Measurements from ENCODE around the gene IMPDH1. TPM values are rescaled to one million over a fixed set of nuclear protein-coding genes. Genes with fewer than 3 reads are reported as not detected.

The IMPDH1 gene
- polyA plus RNA-seq, 2 of the 4 experiments (the other 2 are of a cell fraction) = 55.4 to 65.4 TPM

DNA sequence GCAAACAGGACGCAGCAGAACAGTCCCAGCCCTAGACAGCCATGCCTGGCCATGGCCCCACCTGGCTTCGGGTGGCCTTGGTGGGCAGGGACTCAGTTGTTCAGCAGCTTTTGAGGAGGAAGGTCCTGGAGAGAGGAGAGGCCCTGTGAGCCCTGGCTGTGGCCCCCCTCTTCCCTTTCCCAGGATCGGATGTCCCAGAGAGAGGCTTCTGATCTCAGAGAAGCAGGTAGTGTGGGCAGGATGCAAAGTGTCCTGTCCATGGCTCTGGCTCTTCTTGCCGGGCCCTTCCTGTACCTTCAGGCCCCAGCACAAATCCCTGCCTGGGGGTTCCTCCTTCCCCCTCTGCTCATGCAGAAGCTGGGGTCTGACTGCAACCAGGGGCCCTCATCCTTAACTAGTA lies 49.8 kb downstream of the IMPDH1 start:
- no peaks in the 10 kb centered on the region for H3K9me3 ChIP-seq
- ChIA-PET POLR2A (interaction anchor here (0.6 kb wide), 1 partner anchor 16 kb away, joined by 3 read pairs; the partner anchor contains the start of gene RBM28), CTCF (interaction anchor here (0.9 to 11.1 kb wide), 4 partner anchors 12 to 67 kb away, joined by 3 to 109 read pairs (median 49); no protein-coding TSS in a partner anchor)
- ATAC-seq (no peak), DNase-seq (ENCODE audit: low read depth in 1 of 2, low spot score in 1 of 2) (no peak), FAIRE-seq (no peak)
- no peak overlapping the region for H3K27ac ChIP-seq
- TF ChIP-seq ZFP36 (IDR thresholded peaks at IDR 0.05; ENCODE audit: borderline replicate concordance, partially characterized antibody) (no peak), MYC (IDR thresholded peaks at IDR 0.05; ENCODE audit: borderline replicate concordance, low read length) (no peak), CBX8 (IDR thresholded peaks at IDR 0.05) (no peak), EHMT2 (IDR thresholded peaks at IDR 0.05; ENCODE audit: low read depth) (no peak), SREBF2 (IDR thresholded peaks at IDR 0.05) (no peak), REST (IDR thresholded peaks at IDR 0.05) (no peak), RAD21 (conservative IDR thresholded peaks at IDR 0.05 in 1 of 2, IDR thresholded peaks at IDR 0.05 in 1 of 2) (no peak), KDM1A (IDR thresholded peaks at IDR 0.05; ENCODE audit: low read depth) (no peak), NPAS2 (CRISPR knock-in tag; IDR thresholded peaks at IDR 0.05; ENCODE audit: borderline replicate concordance) (no peak), MAZ (IDR thresholded peaks at IDR 0.05; ENCODE audit: borderline replicate concordance, low read depth, low read length) (no peak)
- WGBS (ENCODE audit: missing lambda C conversion rate) = 81% methylated on average over 2 of the region's 4 CpGs
- H3K4me2 ChIP-seq = no peak overlapping the region
- H3K4me1 ChIP-seq = no peaks in the 10 kb centered on the region
- no peak overlapping the region for H3K4me3 ChIP-seq

- no peak for DNase-seq (ENCODE audit: low read depth in 1 of 2, low spot score in 1 of 2)
- no peaks in the 10 kb centered on the region for H3K4me1 ChIP-seq
- POLR2A ChIA-PET = interaction anchor here (0.5 kb wide), 1 partner anchor 15 kb away, joined by 3 read pairs; the partner anchor contains the start of gene RBM28
- FAIRE-seq = no peak
- CTCF ChIA-PET = interaction anchor here (1.2 to 11.1 kb wide), 6 partner anchors 12 to 73 kb away, joined by 3 to 109 read pairs (median 6); no protein-coding TSS in a partner anchor
- no peak overlapping the region for H3K4me2 ChIP-seq
- no peak overlapping the region for H3K4me3 ChIP-seq
- WGBS (ENCODE audit: missing lambda C conversion rate) = 86% methylated on average over 11 of the region's 12 CpGs
- no peaks in the 10 kb centered on the region for H3K9me3 ChIP-seq
- H3K27ac ChIP-seq = no peak overlapping the region
- TF ChIP-seq ESRRA (IDR thresholded peaks at IDR 0.05; ENCODE audit: borderline replicate concordance, low read length) = no peak
- TF ChIP-seq FOXS1 (CRISPR knock-in tag; IDR thresholded peaks at IDR 0.05) = no peak
- TF ChIP-seq RARB (CRISPR knock-in tag; IDR thresholded peaks at IDR 0.05) = no peak
- TF ChIP-seq ZFP36 (IDR thresholded peaks at IDR 0.05; ENCODE audit: borderline replicate concordance, partially characterized antibody) = no peak
- TF ChIP-seq POLR2AphosphoS2 (conservative IDR thresholded peaks at IDR 0.05; ENCODE audit: low read length) = no peak
- no peak for TF ChIP-seq SREBF2 (IDR thresholded peaks at IDR 0.05)
- TF ChIP-seq HEYL (CRISPR knock-in tag; IDR thresholded peaks at IDR 0.05) = no peak
- TF ChIP-seq CTCF (IDR thresholded peaks at IDR 0.05) = no peak
- TF ChIP-seq HOXB13 (CRISPR knock-in tag; IDR thresholded peaks at IDR 0.05; ENCODE audit: low read depth) = no peak
- TF ChIP-seq TP53 (CRISPR knock-in tag; IDR thresholded peaks at IDR 0.05) = no peak
- no peak for TF ChIP-seq TFCP2L1 (CRISPR knock-in tag; IDR thresholded peaks at IDR 0.05)
- TF ChIP-seq JUNB (IDR thresholded peaks at IDR 0.05) = no peak
- TF ChIP-seq, protein P1, sequence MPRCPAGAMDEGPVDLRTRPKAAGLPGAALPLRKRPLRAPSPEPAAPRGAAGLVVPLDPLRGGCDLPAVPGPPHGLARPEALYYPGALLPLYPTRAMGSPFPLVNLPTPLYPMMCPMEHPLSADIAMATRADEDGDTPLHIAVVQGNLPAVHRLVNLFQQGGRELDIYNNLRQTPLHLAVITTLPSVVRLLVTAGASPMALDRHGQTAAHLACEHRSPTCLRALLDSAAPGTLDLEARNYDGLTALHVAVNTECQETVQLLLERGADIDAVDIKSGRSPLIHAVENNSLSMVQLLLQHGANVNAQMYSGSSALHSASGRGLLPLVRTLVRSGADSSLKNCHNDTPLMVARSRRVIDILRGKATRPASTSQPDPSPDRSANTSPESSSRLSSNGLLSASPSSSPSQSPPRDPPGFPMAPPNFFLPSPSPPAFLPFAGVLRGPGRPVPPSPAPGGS (IDR thresholded peaks at IDR 0.05) = no peak
- no peak for TF ChIP-seq MAX (IDR thresholded peaks at IDR 0.05)
- ATAC-seq = no peak
These were observed 50.4 kb downstream of the IMPDH1 start for GRCh38 chr7:128359336-128359735.
